Thoracic aorta (tissue), 2 donors: ENCODE measurements around the gene UBE2L3. TPM values are rescaled to one million over a fixed set of nuclear protein-coding genes. Genes with fewer than 3 reads are reported as not detected.
"Not testable (repeated sequence)": the region's sequence is repeated elsewhere in the genome, so short reads cannot be mapped to it uniquely, and the experiment has no call there.

ENCODE experiments used
- ATAC-seq: fragments of 150-250 bp; one replicate; pipeline ENCODE4 v1.8.0; 2017; ENCODE audit warnings: low read depth; ENCODE audit not compliant: insufficient number of reproducible peaks, low FRiP score
- DNase-seq: peaks from one replicate; pipeline ENCODE4 v3.0.0-alpha.2; 2020; ENCODE audit warnings: low spot score
- H3K27ac ChIP-seq, 2 donors: fragments of 200-600 bp; sonication (generic); 1 replicate in 1 of 2; 2 replicates in 1 of 2; pipeline ENCODE4 v1.5.1; 2016; ENCODE audit warnings: mild to moderate bottlenecking in 2 of 2, moderate library complexity in 2 of 2
- H3K27me3 ChIP-seq: fragments of 200-600 bp; sonication (generic); replicated peaks from 2 replicates; pipeline ENCODE4 v1.6.0; 2016; ENCODE audit warnings: mild to moderate bottlenecking; ENCODE audit not compliant: insufficient read depth
- H3K36me3 ChIP-seq: fragments of 200-600 bp; sonication (generic); one replicate; pipeline ENCODE4 v1.5.1; 2016
- H3K4me1 ChIP-seq, 2 donors: fragments of 200-600 bp; sonication (generic); 1 replicate in 1 of 2; 2 replicates in 1 of 2; pipeline versions ENCODE4 v1.5.1 to v1.6.0; 2016; ENCODE audit warnings: low read depth in 2 of 2, mild to moderate bottlenecking in 1 of 2; ENCODE audit not compliant: control insufficient read depth in 1 of 2
- H3K4me3 ChIP-seq: fragments of 200-600 bp; sonication (generic); 2 replicates; pipeline ENCODE4 v1.5.1; 2016; ENCODE audit warnings: mild to moderate bottlenecking
- H3K9me3 ChIP-seq: fragments of 200-600 bp; sonication (generic); 2 replicates; pipeline ENCODE4 v1.5.1; 2016
- CTCF ChIP-seq: fragments of 200-600 bp; sonication (generic); IDR thresholded peaks from one replicate; pipeline ENCODE4 v1.5.1; 2019; ENCODE audit warnings: antibody characterized with exemption
- total RNA-seq, 2 donors: library from RNA; depleted of rRNA; stranded (reverse); fragments of >200 nt; gene quantifications; one replicate each; pipeline versions ENCODE4 v1.1.0 to v1.2.3, GENCODE V29; 2016

UBE2L3 gene
- total RNA-seq, 2 donors from 2014 or later: 33.8 to 38.3 TPM

GRCh38 chr22:21602579-21602978 lies 35.1 kb downstream of the UBE2L3 start:
- H3K9me3 ChIP-seq: no peaks in the 10 kb centered on the region
- TF ChIP-seq CTCF: no peak
- no peaks in the 10 kb centered on the region for H3K36me3 ChIP-seq
- no peaks in the 10 kb centered on the region for H3K27me3 ChIP-seq
- H3K27ac ChIP-seq: no peak overlapping the region
- no peak for ATAC-seq
- DNase-seq: no peak
- H3K4me3 ChIP-seq: no peak overlapping the region
- peaks cover 4 to 22% of the 10 kb centered on the region in 2 donors for H3K4me1 ChIP-seq

DNA sequence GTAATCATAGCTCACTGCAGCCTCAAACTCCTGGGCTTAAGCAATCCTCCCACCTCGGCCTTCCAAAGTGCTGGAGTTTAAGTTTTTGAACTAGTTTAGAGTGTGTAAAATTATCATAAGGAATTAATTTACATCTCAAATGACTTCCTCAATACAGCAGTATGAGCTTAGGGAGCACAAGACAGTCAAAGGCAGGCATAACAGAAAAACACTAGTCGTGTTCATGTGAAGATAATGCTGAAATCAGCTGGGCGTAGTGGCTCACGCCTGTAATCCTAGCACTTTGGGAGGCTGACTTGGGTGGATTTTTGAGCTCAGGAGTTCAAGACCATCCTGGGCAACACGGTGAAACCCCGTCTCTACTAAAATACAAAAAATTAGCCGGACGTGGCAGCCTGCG lies 36.5 kb downstream of the UBE2L3 start:
- no peak for DNase-seq
- H3K4me3 ChIP-seq: no peak overlapping the region
- H3K27ac ChIP-seq: no peak overlapping the region
- no peaks in the 10 kb centered on the region for H3K36me3 ChIP-seq
- H3K9me3 ChIP-seq: no peaks in the 10 kb centered on the region
- peaks cover 4 to 21% of the 10 kb centered on the region in 2 donors for H3K4me1 ChIP-seq
- no peak for TF ChIP-seq CTCF
- no peaks in the 10 kb centered on the region for H3K27me3 ChIP-seq
- ATAC-seq: no peak

- H3K4me3 ChIP-seq: no peak overlapping the region
- peaks cover 4 to 7% of the 10 kb centered on the region in 2 donors for H3K4me1 ChIP-seq
- H3K27me3 ChIP-seq: no peaks in the 10 kb centered on the region
- ATAC-seq (no peak), DNase-seq (no peak)
- no peaks in the 10 kb centered on the region for H3K9me3 ChIP-seq
- peaks cover 5% of the 10 kb centered on the region for H3K36me3 ChIP-seq
- TF ChIP-seq CTCF: no peak
- no peak overlapping the region for H3K27ac ChIP-seq
Observed at GRCh38 chr22:21605887-21606564, 38.5 kb downstream of the UBE2L3 start.

DNA sequence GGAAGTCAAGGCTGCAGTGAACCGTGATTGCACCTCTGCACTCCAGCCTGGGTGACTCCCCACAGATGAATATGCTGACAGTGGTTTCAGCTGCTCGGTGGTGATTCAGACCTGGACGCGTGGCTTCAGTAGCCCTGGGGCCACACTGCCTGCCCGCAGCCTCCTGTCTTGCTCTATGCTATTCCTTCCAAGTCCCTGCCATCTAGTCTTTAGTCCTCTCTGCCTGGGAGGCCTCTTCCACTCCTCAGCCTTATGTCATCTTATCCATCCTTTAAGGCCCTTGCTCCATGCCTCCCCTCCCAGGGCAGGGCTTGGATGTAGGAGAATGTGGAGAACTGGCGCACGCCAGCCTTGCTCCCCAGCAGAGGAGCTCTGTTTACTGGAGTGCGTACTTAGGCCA lies 39.3 kb downstream of the UBE2L3 start:
- no peak overlapping the region for H3K4me3 ChIP-seq
- TF ChIP-seq CTCF: no peak
- H3K27ac ChIP-seq: no peak overlapping the region
- H3K36me3 ChIP-seq: peaks cover 12% of the 10 kb centered on the region
- ATAC-seq (no peak), DNase-seq (no peak)
- H3K9me3 ChIP-seq: no peaks in the 10 kb centered on the region
- no peaks in the 10 kb centered on the region for H3K27me3 ChIP-seq
- peaks cover 4 to 7% of the 10 kb centered on the region in 2 donors for H3K4me1 ChIP-seq

GRCh38 chr22:21609556-21610157 lies 42.1 kb downstream of the UBE2L3 start:
- H3K9me3 ChIP-seq, DNase-seq, H3K27ac ChIP-seq, H3K27me3 ChIP-seq, H3K4me3 ChIP-seq, ATAC-seq, H3K4me1 ChIP-seq: not testable (repeated sequence)
- peaks cover 17% of the 10 kb centered on the region for H3K36me3 ChIP-seq
